Hematopoietic multipotent progenitor cell treated with erythropoietin and hydrocortisone succinate and interleukin-3 and kit ligand, for 6 days (in vitro differentiated cells): ENCODE results near the gene BIRC2.
"Not testable (repeated sequence)": the region's sequence is repeated elsewhere in the genome, so short reads cannot be mapped to it uniquely, and the experiment has no call there.

Experiments
- DNase-seq: peaks from one replicate; pipeline ENCODE4 v3.0.0-alpha.2; 2015

Gene BIRC2

GRCh38 chr11:102323542-102324251 lies 23.3 kb upstream of the BIRC2 start:
- no peak for DNase-seq

- DNase-seq: no peak
Observed at GRCh38 chr11:102325088-102325487, 21.9 kb upstream of the BIRC2 start.

GRCh38 chr11:102328748-102329147 lies 18.3 kb upstream of the BIRC2 start:
- no peak for DNase-seq

- DNase-seq: no peak
Observed at GRCh38 chr11:102330231-102330630, 16.8 kb upstream of the BIRC2 start.

- no peak for DNase-seq
Observed at GRCh38 chr11:102331341-102331740, 15.7 kb upstream of the BIRC2 start.

- DNase-seq: no peak
Observed at GRCh38 chr11:102332611-102332994, 14.4 kb upstream of the BIRC2 start.

- DNase-seq: no peak
Observed at GRCh38 chr11:102338479-102339010, 8.5 kb upstream of the BIRC2 start.

GRCh38 chr11:102341311-102341710 lies 5.7 kb upstream of the BIRC2 start:
- DNase-seq: not testable (repeated sequence)

GRCh38 chr11:102341844-102342318 lies 5.1 kb upstream of the BIRC2 start:
- peak; percentile 96 for DNase-seq

GRCh38 chr11:102343809-102344208 lies 3.2 kb upstream of the BIRC2 start:
- DNase-seq: peak; percentile 29

GRCh38 chr11:102345904-102346303 lies 1.1 kb upstream of the BIRC2 start:
- no peak for DNase-seq

- peak; percentile 7 for DNase-seq
Observed at GRCh38 chr11:102346456-102346747, 612 bp upstream of the BIRC2 start.

- DNase-seq: peak; percentile 69
Observed at GRCh38 chr11:102347462-102348370, 702 bp downstream of the BIRC2 start.

GRCh38 chr11:102357116-102357515 lies 10.1 kb downstream of the BIRC2 start:
- no peak for DNase-seq

- no peak for DNase-seq
Observed at GRCh38 chr11:102359372-102359771, 12.4 kb downstream of the BIRC2 start.

- DNase-seq: no peak
Observed at GRCh38 chr11:102360681-102361080, 13.7 kb downstream of the BIRC2 start.

GRCh38 chr11:102361086-102362031 lies 14.3 kb downstream of the BIRC2 start:
- no peak for DNase-seq

GRCh38 chr11:102364991-102365390 lies 18.0 kb downstream of the BIRC2 start:
- no peak for DNase-seq

GRCh38 chr11:102367364-102367763 lies 20.4 kb downstream of the BIRC2 start:
- DNase-seq: peak; percentile 78

GRCh38 chr11:102368472-102368871 lies 21.5 kb downstream of the BIRC2 start:
- DNase-seq: no peak

GRCh38 chr11:102374633-102375424 lies 27.8 kb downstream of the BIRC2 start:
- DNase-seq: not testable (repeated sequence)
